ENCODE data around the gene CD300H. TPM values are rescaled to one million over a fixed set of nuclear protein-coding genes. Genes with fewer than 3 reads are reported as not detected.

The CD300H gene
- not detected in 2 replicates for total RNA-seq (ENCODE audit: low replicate concordance)

- H3K27ac Mint-ChIP-seq, result peak within 1 kb of the TSS; percentile 2
- no peak within 1 kb of the TSS for H3K4me3 Mint-ChIP-seq
- TF ChIP-seq CTCF (IDR thresholded peaks at IDR 0.05) (no peak), EZH2 (IDR thresholded peaks at IDR 0.05) (no peak), EZH2phosphoT487 (IDR thresholded peaks at IDR 0.05) (no peak)
- H2AFZ ChIP-seq (replicated peaks), result no peak within 1 kb of the TSS
- no peaks in the 10 kb centered on the region for H3K36me3 ChIP-seq
- H3F3A ChIP-seq (ENCODE audit: low read depth), result no peaks in the 10 kb centered on the region
- no peaks in the 10 kb centered on the region for H4K20me1 ChIP-seq (ENCODE audit: low read depth)
- H3K4me2 ChIP-seq, result no peak within 1 kb of the TSS
- no peak for DNase-seq (ENCODE audit: low spot score)
- H3K4me1 ChIP-seq, result no peaks in the 10 kb centered on the region
- no peak within 1 kb of the TSS for H3K9ac ChIP-seq
- no peaks in the 10 kb centered on the region for H3K27me3 ChIP-seq
- no peak within 1 kb of the TSS for H3K27ac ChIP-seq
- no peaks in the 10 kb centered on the region for H3K79me2 ChIP-seq (ENCODE audit: low read depth)
- H3K36me3 Mint-ChIP-seq, result no peaks in the 10 kb centered on the region
- H3K27me3 Mint-ChIP-seq (ENCODE audit: insufficient read depth, low read depth), result peaks cover 11% of the 10 kb centered on the region
- H3K9me3 Mint-ChIP-seq, result no peaks in the 10 kb centered on the region
- H3K9me3 ChIP-seq (ENCODE audit: low read depth), result no peaks in the 10 kb centered on the region
- H3K4me3 ChIP-seq, result no peak within 1 kb of the TSS
- H3K4me1 Mint-ChIP-seq, result no peaks in the 10 kb centered on the region
Observed at GRCh38 chr17:74567397-74567796, at the start of gene CD300H. Gene CD300H (minus strand): TSS chr17:74567509.

- no peak overlapping the region for H3K27ac ChIP-seq
- no peak for TF ChIP-seq EZH2 (IDR thresholded peaks at IDR 0.05)
- no peak for TF ChIP-seq EZH2phosphoT487 (IDR thresholded peaks at IDR 0.05)
- TF ChIP-seq CTCF (IDR thresholded peaks at IDR 0.05), result no peak
- Mint-ChIP-seq H3K4me3 (peak overlapping the region; percentile 73), H3K36me3 (no peaks in the 10 kb centered on the region), H3K9me3 (no peaks in the 10 kb centered on the region), H3K4me1 (no peaks in the 10 kb centered on the region), H3K27me3 (ENCODE audit: insufficient read depth, low read depth) (peaks cover 19% of the 10 kb centered on the region), H3K27ac (no peak overlapping the region)
- no peaks in the 10 kb centered on the region for H3K4me1 ChIP-seq
- no peaks in the 10 kb centered on the region for H3F3A ChIP-seq (ENCODE audit: low read depth)
- H3K36me3 ChIP-seq, result no peaks in the 10 kb centered on the region
- H3K79me2 ChIP-seq (ENCODE audit: low read depth), result no peaks in the 10 kb centered on the region
- no peak overlapping the region for H2AFZ ChIP-seq (replicated peaks)
- no peaks in the 10 kb centered on the region for H3K9me3 ChIP-seq (ENCODE audit: low read depth)
- peaks cover 70% of the 10 kb centered on the region for H3K27me3 ChIP-seq
- no peaks in the 10 kb centered on the region for H4K20me1 ChIP-seq (ENCODE audit: low read depth)
- no peak overlapping the region for H3K4me2 ChIP-seq
- no peak overlapping the region for H3K4me3 ChIP-seq
- no peak overlapping the region for H3K9ac ChIP-seq
- DNase-seq (ENCODE audit: low spot score), result no peak
Observed at GRCh38 chr17:74616696-74617095, 49.4 kb upstream of the CD300H start.

GRCh38 chr17:74612046-74612445, 44.7 kb upstream of the CD300H start:
- H3K27me3 ChIP-seq, result peaks cover 81% of the 10 kb centered on the region
- H4K20me1 ChIP-seq (ENCODE audit: low read depth), result no peaks in the 10 kb centered on the region
- no peak overlapping the region for H3K4me2 ChIP-seq
- no peaks in the 10 kb centered on the region for H3K36me3 ChIP-seq
- H3K79me2 ChIP-seq (ENCODE audit: low read depth), result no peaks in the 10 kb centered on the region
- H3K4me1 ChIP-seq, result no peaks in the 10 kb centered on the region
- no peaks in the 10 kb centered on the region for H3K4me1 Mint-ChIP-seq
- TF ChIP-seq EZH2 (IDR thresholded peaks at IDR 0.05) (no peak), CTCF (IDR thresholded peaks at IDR 0.05) (no peak)
- no peak overlapping the region for H3K4me3 Mint-ChIP-seq
- H3K36me3 Mint-ChIP-seq, result no peaks in the 10 kb centered on the region
- H3K9me3 Mint-ChIP-seq, result no peaks in the 10 kb centered on the region
- H3K9me3 ChIP-seq (ENCODE audit: low read depth), result no peaks in the 10 kb centered on the region
- no peak overlapping the region for H2AFZ ChIP-seq (replicated peaks)
- H3K4me3 ChIP-seq, result no peak overlapping the region
- H3K27ac Mint-ChIP-seq, result no peak overlapping the region
- no peak overlapping the region for H3K27ac ChIP-seq
- DNase-seq (ENCODE audit: low spot score), result no peak
- H3K9ac ChIP-seq, result no peak overlapping the region
- H3K27me3 Mint-ChIP-seq (ENCODE audit: insufficient read depth, low read depth), result peaks cover 3% of the 10 kb centered on the region
- H3F3A ChIP-seq (ENCODE audit: low read depth), result no peaks in the 10 kb centered on the region

Measured in neural progenitor cell (in vitro differentiated cells).